ENCODE measurements around the gene DBI. TPM values are rescaled to one million over a fixed set of nuclear protein-coding genes. Genes with fewer than 3 reads are reported as not detected.

Gene DBI
- polyA plus RNA-seq, 1 donor from 2014 or later, result 110 TPM

- Histone ChIP-seq H4K20me1 (ENCODE audit: insufficient read depth) (no peaks in the 10 kb centered on the region), H3K9ac (ENCODE audit: low read length) (no peak overlapping the region), H3K36me3 (ENCODE audit: insufficient read depth, low read length) (no peaks in the 10 kb centered on the region), H3K9me2 (ENCODE audit: insufficient read depth, low read length) (no peaks in the 10 kb centered on the region), H2AFZ (ENCODE audit: low read depth, low read length) (no peak overlapping the region), H3K27ac (ENCODE audit: low read length) (no peak overlapping the region), H3F3A (ENCODE audit: insufficient read depth, low read length, poor library complexity, severe bottlenecking) (no peaks in the 10 kb centered on the region), H3K4me3 (ENCODE audit: low read length) (no peak overlapping the region), H3K4me2 (ENCODE audit: low read length) (no peak overlapping the region), H3K27me3 (ENCODE audit: insufficient read depth, low read depth, low read length) (no peaks in the 10 kb centered on the region), H3K9me3 (ENCODE audit: low read length) (no peaks in the 10 kb centered on the region), H3K79me2 (replicated peaks; ENCODE audit: insufficient read depth, low read length) (no peaks in the 10 kb centered on the region)
- no peak for TF ChIP-seq RAD21 (conservative IDR thresholded peaks at IDR 0.05)
- TF ChIP-seq, protein P1, sequence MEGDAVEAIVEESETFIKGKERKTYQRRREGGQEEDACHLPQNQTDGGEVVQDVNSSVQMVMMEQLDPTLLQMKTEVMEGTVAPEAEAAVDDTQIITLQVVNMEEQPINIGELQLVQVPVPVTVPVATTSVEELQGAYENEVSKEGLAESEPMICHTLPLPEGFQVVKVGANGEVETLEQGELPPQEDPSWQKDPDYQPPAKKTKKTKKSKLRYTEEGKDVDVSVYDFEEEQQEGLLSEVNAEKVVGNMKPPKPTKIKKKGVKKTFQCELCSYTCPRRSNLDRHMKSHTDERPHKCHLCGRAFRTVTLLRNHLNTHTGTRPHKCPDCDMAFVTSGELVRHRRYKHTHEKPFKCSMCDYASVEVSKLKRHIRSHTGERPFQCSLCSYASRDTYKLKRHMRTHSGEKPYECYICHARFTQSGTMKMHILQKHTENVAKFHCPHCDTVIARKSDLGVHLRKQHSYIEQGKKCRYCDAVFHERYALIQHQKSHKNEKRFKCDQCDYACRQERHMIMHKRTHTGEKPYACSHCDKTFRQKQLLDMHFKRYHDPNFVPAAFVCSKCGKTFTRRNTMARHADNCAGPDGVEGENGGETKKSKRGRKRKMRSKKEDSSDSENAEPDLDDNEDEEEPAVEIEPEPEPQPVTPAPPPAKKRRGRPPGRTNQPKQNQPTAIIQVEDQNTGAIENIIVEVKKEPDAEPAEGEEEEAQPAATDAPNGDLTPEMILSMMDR (IDR thresholded peaks at IDR 0.05; ENCODE audit: poor library complexity, severe bottlenecking), result no peak
Observed at GRCh38 chr2:119349289-119349688, 17.5 kb upstream of the DBI start.

GRCh38 chr2:119350311-119350998, 16.3 kb upstream of the DBI start:
- Histone ChIP-seq H2AFZ (ENCODE audit: low read depth, low read length) (no peak overlapping the region), H3K79me2 (replicated peaks; ENCODE audit: insufficient read depth, low read length) (no peaks in the 10 kb centered on the region), H3K27me3 (ENCODE audit: insufficient read depth, low read depth, low read length) (no peaks in the 10 kb centered on the region), H3K4me2 (ENCODE audit: low read length) (no peak overlapping the region), H3K9me3 (ENCODE audit: low read length) (no peaks in the 10 kb centered on the region), H4K20me1 (ENCODE audit: insufficient read depth) (no peaks in the 10 kb centered on the region), H3F3A (ENCODE audit: insufficient read depth, low read length, poor library complexity, severe bottlenecking) (no peaks in the 10 kb centered on the region), H3K9ac (ENCODE audit: low read length) (no peak overlapping the region), H3K27ac (ENCODE audit: low read length) (no peak overlapping the region), H3K4me3 (ENCODE audit: low read length) (no peak overlapping the region), H3K36me3 (ENCODE audit: insufficient read depth, low read length) (no peaks in the 10 kb centered on the region), H3K9me2 (ENCODE audit: insufficient read depth, low read length) (no peaks in the 10 kb centered on the region)
- no peak for TF ChIP-seq EZH2 (IDR thresholded peaks at IDR 0.05; ENCODE audit: borderline replicate concordance, insufficient read depth, low read length, poor library complexity, severe bottlenecking)
- no peak for TF ChIP-seq SMC3 (conservative IDR thresholded peaks at IDR 0.05; ENCODE audit: poor library complexity)
- no peak for TF ChIP-seq EP300 (conservative IDR thresholded peaks at IDR 0.05; ENCODE audit: poor library complexity, severe bottlenecking)
- no peak for TF ChIP-seq REST (IDR thresholded peaks at IDR 0.05; ENCODE audit: borderline replicate concordance)
- TF ChIP-seq RAD21 (conservative IDR thresholded peaks at IDR 0.05), result no peak

DNA sequence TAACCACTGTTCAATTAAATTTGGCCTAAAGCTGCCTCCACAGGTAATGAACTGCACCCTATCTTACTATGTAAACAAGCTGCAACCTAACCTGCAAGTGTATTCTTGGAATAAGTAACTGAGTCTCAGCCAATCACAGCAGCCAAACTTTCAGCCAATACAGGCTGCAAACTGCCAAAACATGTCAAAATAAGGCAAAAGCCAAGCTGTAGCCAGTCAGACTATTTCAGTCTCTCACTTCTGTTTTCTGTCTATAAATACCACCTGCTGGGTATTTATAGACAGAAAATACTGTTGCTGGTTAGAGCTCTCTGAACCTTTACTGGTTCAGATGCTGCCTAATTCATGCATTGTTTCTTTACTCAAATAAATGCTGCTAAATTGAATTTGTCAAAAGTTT, 14.4 kb upstream of the DBI start:
- Histone ChIP-seq H3K9me2 (ENCODE audit: insufficient read depth, low read length) (no peaks in the 10 kb centered on the region), H3K4me3 (ENCODE audit: low read length) (no peak overlapping the region), H3K27ac (ENCODE audit: low read length) (no peak overlapping the region), H3K9ac (ENCODE audit: low read length) (no peak overlapping the region), H3K9me3 (ENCODE audit: low read length) (no peaks in the 10 kb centered on the region), H3K4me2 (ENCODE audit: low read length) (no peak overlapping the region), H4K20me1 (ENCODE audit: insufficient read depth) (no peaks in the 10 kb centered on the region), H3K27me3 (ENCODE audit: insufficient read depth, low read depth, low read length) (no peaks in the 10 kb centered on the region), H2AFZ (ENCODE audit: low read depth, low read length) (no peak overlapping the region), H3K79me2 (replicated peaks; ENCODE audit: insufficient read depth, low read length) (no peaks in the 10 kb centered on the region), H3K36me3 (ENCODE audit: insufficient read depth, low read length) (no peaks in the 10 kb centered on the region), H3F3A (ENCODE audit: insufficient read depth, low read length, poor library complexity, severe bottlenecking) (no peaks in the 10 kb centered on the region)
- TF ChIP-seq TAF1 (IDR thresholded peaks at IDR 0.05; ENCODE audit: low read depth), result no peak
- no peak for TF ChIP-seq REST (IDR thresholded peaks at IDR 0.05; ENCODE audit: borderline replicate concordance)
- TF ChIP-seq EP300 (conservative IDR thresholded peaks at IDR 0.05; ENCODE audit: poor library complexity, severe bottlenecking), result no peak
